GM10847 (cell line): ENCODE data around the gene LYSMD3.

ENCODE experiments used
- POLR2A ChIP-seq: IDR thresholded peaks from 2 replicates; pipeline ENCODE4 v1.6.1; 2011; ENCODE audit not compliant: insufficient read length; ENCODE audit errors: extremely low read depth

The LYSMD3 gene

GRCh38 chr5:90553711-90554110, 24.3 kb upstream of the LYSMD3 start:
- no peak for TF ChIP-seq POLR2A

GRCh38 chr5:90551376-90551775, 22.0 kb upstream of the LYSMD3 start:
- no peak for TF ChIP-seq POLR2A

- TF ChIP-seq POLR2A, result no peak
These were observed 21.6 kb upstream of the LYSMD3 start for GRCh38 chr5:90550963-90551362.

- no peak for TF ChIP-seq POLR2A
These were observed 20.4 kb upstream of the LYSMD3 start for GRCh38 chr5:90549729-90550275.

GRCh38 chr5:90549223-90549622, 19.8 kb upstream of the LYSMD3 start:
- no peak for TF ChIP-seq POLR2A

GRCh38 chr5:90548069-90548593, 18.7 kb upstream of the LYSMD3 start:
- TF ChIP-seq POLR2A, result no peak

- no peak for TF ChIP-seq POLR2A
These were observed 17.7 kb upstream of the LYSMD3 start for GRCh38 chr5:90547072-90547536.

GRCh38 chr5:90546216-90546837, 16.9 kb upstream of the LYSMD3 start:
- no peak for TF ChIP-seq POLR2A

- TF ChIP-seq POLR2A, result no peak
These were observed 16.1 kb upstream of the LYSMD3 start for GRCh38 chr5:90545511-90545910.

- TF ChIP-seq POLR2A, result no peak
These were observed 13.6 kb upstream of the LYSMD3 start for GRCh38 chr5:90542827-90543519.

- no peak for TF ChIP-seq POLR2A
These were observed 5.5 kb upstream of the LYSMD3 start for GRCh38 chr5:90534922-90535321.

- no peak for TF ChIP-seq POLR2A
These were observed 4.4 kb upstream of the LYSMD3 start for GRCh38 chr5:90533794-90534193.

GRCh38 chr5:90530736-90531487, 1.5 kb upstream of the LYSMD3 start:
- no peak for TF ChIP-seq POLR2A

- TF ChIP-seq POLR2A, result no peak
These were observed 724 bp upstream of the LYSMD3 start for GRCh38 chr5:90529939-90530677.
